GM19023 (cell line): ENCODE measurements around the gene HEXA.

Experiments
- ATAC-seq: cut with Tn5 transposase; IDR thresholded peaks from one replicate; pipeline ENCODE4 v1.9.1; 2021; ENCODE audit warnings: mild to moderate bottlenecking, moderate library complexity; ENCODE audit not compliant: unreplicated experiment

HEXA gene

GRCh38 chr15:72323752-72324151, 52.1 kb downstream of the HEXA start:
- no peak for ATAC-seq

- peak; percentile 71 for ATAC-seq
Measured at GRCh38 chr15:72319985-72320671, 55.7 kb downstream of the HEXA start, which contains the start of gene CELF6. TSS of gene CELF6 (minus strand) at chr15:72320157. CDS start at chr15:72319874, 283 bp downstream.

GRCh38 chr15:72319360-72319984, 56.3 kb downstream of the HEXA start:
- ATAC-seq: peak; percentile 26

- ATAC-seq: no peak
Measured at GRCh38 chr15:72318408-72318942, 57.3 kb downstream of the HEXA start.

- no peak for ATAC-seq
Measured at GRCh38 chr15:72315706-72316370, 60.0 kb downstream of the HEXA start.

GRCh38 chr15:72313881-72314280, 61.9 kb downstream of the HEXA start:
- ATAC-seq: no peak

- ATAC-seq: no peak
Measured at GRCh38 chr15:72313448-72313840, 62.4 kb downstream of the HEXA start.

GRCh38 chr15:72312605-72313447, 63.0 kb downstream of the HEXA start:
- ATAC-seq: no peak

- ATAC-seq: no peak
Measured at GRCh38 chr15:72307026-72307425, 68.8 kb downstream of the HEXA start.

- ATAC-seq: no peak
Measured at GRCh38 chr15:72306211-72306785, 69.5 kb downstream of the HEXA start.

GRCh38 chr15:72304596-72304995, 71.2 kb downstream of the HEXA start:
- ATAC-seq: no peak

- ATAC-seq: no peak
Measured at GRCh38 chr15:72302955-72303354, 72.9 kb downstream of the HEXA start.
